ENCODE results near the gene NAB2.
A peak's percentile ranks its signal among the peaks of the same experiment; 100 is the strongest.
"Not testable (repeated sequence)": the region's sequence is repeated elsewhere in the genome, so short reads cannot be mapped to it uniquely, and the experiment has no call there.

NAB2 gene

GRCh38 chr12:57112492-57113294 lies 23.8 kb downstream of the NAB2 start:
- DNase-seq, result no peak

DNA sequence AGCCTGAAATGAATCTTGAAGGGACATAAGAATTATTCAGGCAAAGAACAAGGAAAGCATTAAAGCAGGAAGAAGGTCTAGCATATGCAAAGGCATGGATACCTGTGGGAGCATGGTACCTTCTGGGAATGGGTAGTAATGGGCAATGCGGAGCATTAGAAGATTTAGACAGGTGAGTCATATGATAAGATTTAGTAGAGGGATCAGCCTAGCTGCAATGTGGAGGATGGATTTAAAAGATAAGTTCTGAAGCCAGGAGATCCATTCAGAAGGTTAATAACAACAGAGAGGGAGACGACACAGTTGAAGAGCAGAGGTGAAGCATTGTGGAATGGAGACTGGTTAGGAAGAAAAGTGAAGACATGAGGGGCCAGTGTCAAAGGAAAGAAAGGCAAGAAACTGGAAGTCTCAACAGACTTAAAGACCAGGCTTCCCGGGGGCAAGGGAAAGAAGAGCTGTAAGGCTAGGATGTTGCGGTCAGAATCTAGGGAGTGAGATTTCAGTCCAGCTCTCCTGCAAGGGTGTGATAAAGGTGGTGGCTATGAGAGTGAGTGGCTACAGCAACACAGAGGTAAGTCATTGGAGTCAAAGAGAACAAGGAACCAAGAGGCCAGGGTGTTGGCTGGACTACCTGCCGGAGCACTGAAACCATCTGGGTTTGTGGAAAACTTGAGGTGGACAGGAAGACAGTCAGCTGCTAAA lies 27.8 kb downstream of the NAB2 start:
- no peak for DNase-seq

- no peak for DNase-seq
Measured at GRCh38 chr12:57118711-57119271, 29.9 kb downstream of the NAB2 start.

GRCh38 chr12:57119294-57120085 lies 30.6 kb downstream of the NAB2 start:
- DNase-seq, result no peak

- not testable (repeated sequence) for DNase-seq
Measured at GRCh38 chr12:57120718-57121117, 31.8 kb downstream of the NAB2 start.

DNA sequence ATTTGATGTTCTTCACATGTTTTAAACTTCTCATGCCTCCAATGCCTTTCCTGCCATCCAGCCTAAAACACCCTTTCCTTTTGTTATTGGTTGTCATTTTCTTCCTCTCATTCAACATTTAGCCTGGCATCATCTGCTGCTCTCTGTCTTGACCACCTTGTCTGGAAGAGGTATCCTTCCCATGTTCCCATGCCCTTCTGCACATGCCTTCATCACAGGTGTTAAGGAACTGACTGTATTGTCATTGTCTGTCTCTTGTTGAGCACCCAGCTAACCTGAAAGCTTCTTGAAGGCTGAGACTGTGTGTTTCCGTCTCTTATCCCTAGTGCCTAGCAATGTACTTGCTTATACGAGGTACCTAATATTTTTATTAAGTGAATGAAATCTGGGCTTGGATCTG lies 34.9 kb downstream of the NAB2 start:
- no peak for DNase-seq

GRCh38 chr12:57124261-57124877 lies 35.5 kb downstream of the NAB2 start:
- peak; percentile 85 for DNase-seq

DNA sequence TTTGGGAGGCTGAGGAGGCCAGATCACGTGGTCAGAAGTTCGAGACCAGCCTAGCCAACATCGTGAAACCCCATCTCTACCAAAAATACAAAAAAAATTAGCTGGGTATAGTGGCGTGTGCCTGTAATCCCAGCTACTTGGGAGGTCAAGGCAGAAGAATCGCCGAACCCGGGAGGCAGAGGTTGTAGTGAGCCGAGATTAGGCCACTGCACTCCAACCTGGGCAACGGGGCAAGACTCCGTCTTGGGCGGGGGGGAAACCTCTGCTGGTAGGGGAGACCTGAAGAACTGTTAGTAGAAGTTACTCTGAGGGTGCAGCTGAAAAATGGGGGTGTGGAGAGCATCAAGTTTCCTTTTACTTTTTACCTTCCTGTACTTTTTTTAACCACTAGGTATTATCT lies 37.1 kb downstream of the NAB2 start:
- DNase-seq, result no peak

GRCh38 chr12:57126561-57126960 lies 37.6 kb downstream of the NAB2 start:
- no peak for DNase-seq

- DNase-seq, result peak; percentile 85
Measured at GRCh38 chr12:57127101-57127725, 38.3 kb downstream of the NAB2 start.

DNA sequence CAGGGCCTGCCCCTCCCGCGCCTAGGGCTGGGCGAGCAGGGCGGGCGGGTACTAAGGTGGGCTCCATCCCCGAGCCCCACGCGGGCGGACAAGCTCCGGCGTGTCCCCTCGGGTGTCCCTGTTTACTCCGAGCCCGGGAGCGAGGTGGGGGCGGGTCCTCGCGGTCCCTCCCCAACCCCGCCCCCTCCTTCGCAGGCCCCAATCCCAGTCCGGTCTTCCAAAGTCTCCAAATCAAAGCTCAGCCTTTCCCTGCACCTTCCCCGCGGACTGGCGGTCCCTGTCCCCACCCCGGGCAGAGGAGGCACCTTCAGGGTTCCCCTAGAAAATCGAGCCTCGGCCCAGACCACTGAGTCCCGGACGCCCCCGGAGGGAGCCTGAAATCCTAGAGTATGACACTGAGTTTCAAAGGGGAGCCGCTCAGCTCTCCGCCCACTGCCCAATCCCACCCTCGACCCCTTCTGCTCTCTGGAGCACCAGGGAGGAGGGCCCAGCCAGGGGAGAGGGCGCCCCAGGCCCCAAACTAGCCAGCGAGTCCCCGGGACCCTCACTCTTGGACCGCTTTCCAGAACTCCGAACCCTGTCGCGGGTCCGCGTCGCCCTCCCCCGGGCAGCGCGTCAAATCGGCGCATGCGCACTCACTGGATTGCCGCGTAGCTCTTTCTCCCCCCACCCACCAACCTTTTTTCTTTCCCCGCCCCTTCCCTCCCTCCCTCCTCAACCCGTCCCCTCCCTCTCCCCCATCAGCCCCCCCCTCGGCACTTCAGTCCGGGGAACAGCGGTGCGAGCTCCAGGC lies 39.0 kb downstream of the NAB2 start, which contains the start of gene LRP1:
TSS of gene LRP1 (plus strand) at position 758 of the 793 bp plus-strand sequence. CDS start 482 bp downstream, outside the sequence.
- peak; percentile 93 for DNase-seq

DNA sequence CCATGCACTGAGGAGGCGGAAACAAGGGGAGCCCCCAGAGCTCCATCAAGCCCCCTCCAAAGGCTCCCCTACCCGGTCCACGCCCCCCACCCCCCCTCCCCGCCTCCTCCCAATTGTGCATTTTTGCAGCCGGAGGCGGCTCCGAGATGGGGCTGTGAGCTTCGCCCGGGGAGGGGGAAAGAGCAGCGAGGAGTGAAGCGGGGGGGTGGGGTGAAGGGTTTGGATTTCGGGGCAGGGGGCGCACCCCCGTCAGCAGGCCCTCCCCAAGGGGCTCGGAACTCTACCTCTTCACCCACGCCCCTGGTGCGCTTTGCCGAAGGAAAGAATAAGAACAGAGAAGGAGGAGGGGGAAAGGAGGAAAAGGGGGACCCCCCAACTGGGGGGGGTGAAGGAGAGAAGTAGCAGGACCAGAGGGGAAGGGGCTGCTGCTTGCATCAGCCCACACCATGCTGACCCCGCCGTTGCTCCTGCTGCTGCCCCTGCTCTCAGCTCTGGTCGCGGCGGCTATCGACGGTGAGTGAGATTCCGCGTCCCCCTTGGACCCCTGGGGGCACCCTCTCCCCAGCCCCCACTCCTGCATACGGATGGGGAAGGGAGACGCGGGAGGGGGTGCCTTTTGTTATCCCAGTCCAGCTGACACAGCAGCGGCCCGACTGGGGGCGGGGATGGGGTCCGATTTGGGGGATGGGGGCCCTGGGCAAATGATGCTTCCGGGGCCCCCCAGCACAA lies 39.8 kb downstream of the NAB2 start:
- peak; percentile 7 for DNase-seq

- DNase-seq, result no peak
Measured at GRCh38 chr12:57129321-57129842, 40.5 kb downstream of the NAB2 start.

- DNase-seq, result no peak
Measured at GRCh38 chr12:57129889-57130288, 41.0 kb downstream of the NAB2 start.

DNA sequence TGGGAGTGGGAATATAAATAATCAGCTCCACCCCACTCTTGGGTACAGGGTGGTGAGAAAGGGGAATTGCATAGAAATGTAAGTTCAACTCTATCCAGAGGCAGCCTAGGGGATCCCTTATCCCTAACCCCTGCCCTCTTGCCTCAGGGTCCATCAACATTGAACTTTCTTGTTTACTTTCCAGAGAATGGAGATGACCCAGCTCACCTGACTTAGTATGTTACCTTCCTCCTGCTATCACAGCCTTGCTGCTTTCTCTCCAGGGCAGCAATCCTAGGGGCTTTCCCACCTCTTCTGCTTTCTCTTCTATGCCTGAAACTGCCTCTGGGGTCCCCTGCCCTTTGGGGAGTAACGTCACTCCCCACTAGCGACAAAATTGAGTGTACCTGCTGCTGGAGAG lies 42.0 kb downstream of the NAB2 start:
- DNase-seq, result no peak

- DNase-seq, result no peak
Measured at GRCh38 chr12:57131896-57132744, 43.2 kb downstream of the NAB2 start.

GRCh38 chr12:57133013-57133569 lies 44.2 kb downstream of the NAB2 start:
- no peak for DNase-seq

DNA sequence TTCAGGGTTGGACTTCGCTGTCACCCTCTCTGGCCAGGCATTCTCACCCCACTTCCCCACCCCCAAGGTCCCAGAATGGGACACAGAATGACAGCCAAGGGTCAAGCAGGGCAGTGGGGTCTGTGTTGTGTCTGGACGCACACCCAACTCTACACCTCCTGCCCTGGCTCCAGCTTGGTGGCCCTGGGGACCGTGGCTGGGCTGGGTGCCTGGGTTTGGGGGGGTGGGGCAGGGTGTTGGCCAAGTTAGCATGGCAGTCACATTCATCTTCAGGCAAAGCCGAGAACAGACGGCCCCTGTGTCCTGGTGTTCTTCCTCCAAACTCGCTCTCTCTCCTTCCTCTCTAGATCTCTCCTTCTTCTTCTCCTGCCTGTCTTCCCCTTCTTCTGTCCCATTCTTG lies 45.0 kb downstream of the NAB2 start:
- DNase-seq, result no peak

GRCh38 chr12:57134949-57135348 lies 46.0 kb downstream of the NAB2 start:
- no peak for DNase-seq

Data from CD4-positive, alpha-beta T cell treated with Interleukin-17A for 4 hours (primary cell).